Breast epithelium (tissue), 3 donors: ENCODE results near the gene PDE10A.

Experiments used
- POLR2A ChIP-seq: fragments of 450-650 bp; IDR thresholded peaks from one replicate; pipeline ENCODE4 v1.6.1; 2016; ENCODE audit warnings: antibody characterized with exemption, mild to moderate bottlenecking, moderate library complexity
- TF ChIP-seq, protein P1 (sequence below), 3 donors: fragments of 450-650 bp; IDR thresholded peaks; one replicate each; pipeline ENCODE4 v1.5.1; 2016 to 2017; ENCODE audit warnings: antibody characterized with exemption in 3 of 3, mild to moderate bottlenecking in 3 of 3, moderate library complexity in 3 of 3

DNA sequence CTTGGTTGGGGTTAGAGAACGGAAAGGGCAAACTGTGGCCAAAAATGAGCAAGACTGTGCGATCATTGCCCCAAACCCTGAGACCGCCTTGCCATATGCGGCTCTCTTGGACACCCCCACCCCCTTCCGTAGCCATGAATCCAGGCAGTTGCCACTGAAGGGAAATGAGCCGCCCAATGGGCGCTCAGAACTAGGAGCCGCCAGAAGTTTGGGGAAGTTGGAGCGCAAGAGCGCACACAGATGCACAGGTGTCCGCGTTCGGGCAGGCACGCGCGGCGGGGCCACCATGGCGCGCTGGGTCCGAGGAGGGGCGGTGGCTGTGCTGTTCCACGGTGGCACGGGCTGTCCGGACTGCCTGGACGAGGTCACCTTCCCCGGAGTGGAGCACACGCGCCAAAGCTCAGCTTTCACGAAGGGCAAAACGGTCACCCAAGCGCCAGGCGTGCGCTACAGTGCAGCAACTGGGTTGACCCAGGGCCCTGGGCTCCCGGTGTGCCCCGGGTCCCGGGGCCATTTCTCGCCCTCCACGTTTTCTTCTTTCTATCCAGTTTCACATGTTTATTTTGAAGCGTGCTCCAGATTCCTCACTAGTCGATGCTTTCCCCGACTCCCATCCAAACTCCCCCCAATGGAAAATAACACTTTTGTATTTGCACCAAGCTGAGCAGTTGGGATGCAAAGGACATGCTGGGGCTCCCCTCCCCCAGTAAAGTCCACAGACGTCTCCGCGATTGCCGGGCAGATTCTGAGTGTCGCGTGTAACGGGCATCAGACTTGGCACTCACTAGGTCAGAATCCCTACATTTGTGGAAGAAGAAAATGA is 906 bp upstream of the PDE10A start:
- TF ChIP-seq, protein P1, sequence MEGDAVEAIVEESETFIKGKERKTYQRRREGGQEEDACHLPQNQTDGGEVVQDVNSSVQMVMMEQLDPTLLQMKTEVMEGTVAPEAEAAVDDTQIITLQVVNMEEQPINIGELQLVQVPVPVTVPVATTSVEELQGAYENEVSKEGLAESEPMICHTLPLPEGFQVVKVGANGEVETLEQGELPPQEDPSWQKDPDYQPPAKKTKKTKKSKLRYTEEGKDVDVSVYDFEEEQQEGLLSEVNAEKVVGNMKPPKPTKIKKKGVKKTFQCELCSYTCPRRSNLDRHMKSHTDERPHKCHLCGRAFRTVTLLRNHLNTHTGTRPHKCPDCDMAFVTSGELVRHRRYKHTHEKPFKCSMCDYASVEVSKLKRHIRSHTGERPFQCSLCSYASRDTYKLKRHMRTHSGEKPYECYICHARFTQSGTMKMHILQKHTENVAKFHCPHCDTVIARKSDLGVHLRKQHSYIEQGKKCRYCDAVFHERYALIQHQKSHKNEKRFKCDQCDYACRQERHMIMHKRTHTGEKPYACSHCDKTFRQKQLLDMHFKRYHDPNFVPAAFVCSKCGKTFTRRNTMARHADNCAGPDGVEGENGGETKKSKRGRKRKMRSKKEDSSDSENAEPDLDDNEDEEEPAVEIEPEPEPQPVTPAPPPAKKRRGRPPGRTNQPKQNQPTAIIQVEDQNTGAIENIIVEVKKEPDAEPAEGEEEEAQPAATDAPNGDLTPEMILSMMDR (IDR thresholded peaks at IDR 0.05) = no peak
- no peak for TF ChIP-seq POLR2A
